ENCODE data around the gene AP3D1.

AP3D1 gene

GRCh38 chr19:2072757-2073551 lies 78.4 kb downstream of the AP3D1 start:
- peaks cover 18% of the 10 kb centered on the region for H3K4me1 Mint-ChIP-seq (ENCODE audit: low read depth)
- peak overlapping the region; percentile 78 for H3K27ac Mint-ChIP-seq
- peaks cover 84% of the 10 kb centered on the region for H3K36me3 Mint-ChIP-seq (ENCODE audit: low read depth)
- DNase-seq, result no peak
- H3K27me3 Mint-ChIP-seq, result no peaks in the 10 kb centered on the region
- no peak overlapping the region for H3K4me3 Mint-ChIP-seq
- H3K9me3 Mint-ChIP-seq, result no peaks in the 10 kb centered on the region

GRCh38 chr19:2070986-2071673 lies 80.2 kb downstream of the AP3D1 start:
- H3K36me3 Mint-ChIP-seq (ENCODE audit: low read depth), result peaks cover 66% of the 10 kb centered on the region
- H3K9me3 Mint-ChIP-seq, result no peaks in the 10 kb centered on the region
- H3K27me3 Mint-ChIP-seq, result no peaks in the 10 kb centered on the region
- peak overlapping the region; percentile 84 for H3K27ac Mint-ChIP-seq
- no peak for DNase-seq
- peaks cover 18% of the 10 kb centered on the region for H3K4me1 Mint-ChIP-seq (ENCODE audit: low read depth)
- no peak overlapping the region for H3K4me3 Mint-ChIP-seq

DNA sequence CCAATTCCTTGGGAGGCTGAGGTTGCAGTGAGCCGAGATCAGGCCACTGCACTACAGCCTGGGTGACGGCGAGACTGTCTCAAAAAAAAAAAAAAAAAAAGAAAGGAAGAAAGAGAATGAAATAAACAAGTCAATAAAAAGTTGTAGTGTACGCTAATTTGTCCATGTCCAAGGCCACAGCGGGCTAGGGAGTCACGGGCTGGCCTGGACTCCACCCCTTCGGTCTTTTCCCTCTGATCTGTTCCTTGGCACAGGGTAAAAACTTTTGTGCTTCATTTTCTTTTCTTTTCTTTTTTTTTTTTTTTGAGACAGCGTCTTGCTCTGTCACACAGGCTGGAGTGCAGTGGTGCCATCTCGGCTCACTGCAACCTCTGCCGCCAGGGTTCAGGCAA lies 80.9 kb downstream of the AP3D1 start:
- no peak for DNase-seq
- no peak overlapping the region for H3K4me3 Mint-ChIP-seq

DNA sequence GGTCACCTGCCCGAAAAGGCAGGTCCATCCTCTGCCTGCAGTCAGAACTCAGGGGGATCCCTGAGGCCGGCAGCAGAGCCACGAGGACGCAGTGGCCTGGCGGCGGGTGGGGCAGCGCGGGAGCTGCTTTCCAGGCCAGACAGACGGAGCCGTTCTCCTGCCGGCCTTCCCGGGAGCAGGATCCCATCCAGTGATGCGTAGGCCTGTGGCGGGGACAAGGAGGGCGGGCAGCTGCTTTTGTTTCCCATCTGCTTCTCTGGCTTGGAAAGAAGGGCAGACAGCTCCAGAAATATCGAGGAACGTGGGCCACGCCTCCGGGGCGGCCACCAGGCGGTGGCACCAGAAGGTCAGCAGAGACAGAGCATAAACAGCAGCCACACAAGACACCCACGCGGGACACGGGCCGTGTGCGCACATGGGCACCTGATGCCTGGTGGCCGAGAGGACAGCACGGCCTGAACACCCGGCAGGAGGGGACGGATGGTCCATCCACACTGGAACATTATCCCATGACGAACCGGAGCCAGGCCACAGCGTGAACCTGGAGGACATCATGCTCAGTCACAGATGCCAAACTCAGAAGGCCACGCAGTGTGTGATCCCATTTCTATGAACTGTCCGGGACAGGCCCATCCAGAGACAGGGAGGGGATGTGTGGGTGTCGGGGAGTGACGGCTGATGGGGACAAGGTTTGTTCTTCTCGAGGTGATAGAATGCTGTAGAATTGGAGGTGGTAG lies 86.4 kb downstream of the AP3D1 start:
- peak overlapping the region; percentile 60 for H3K27ac Mint-ChIP-seq
- peaks cover 26% of the 10 kb centered on the region for H3K4me1 Mint-ChIP-seq (ENCODE audit: low read depth)
- peaks cover 13% of the 10 kb centered on the region for H3K36me3 Mint-ChIP-seq (ENCODE audit: low read depth)

More for the DNA sequence above, 80.9 kb downstream of the AP3D1 start:
- Mint-ChIP-seq H3K4me1 (ENCODE audit: low read depth) (peaks cover 18% of the 10 kb centered on the region), H3K9me3 (no peaks in the 10 kb centered on the region), H3K27me3 (no peaks in the 10 kb centered on the region), H3K27ac (peak overlapping the region; percentile 26), H3K36me3 (ENCODE audit: low read depth) (peaks cover 60% of the 10 kb centered on the region)

DNA sequence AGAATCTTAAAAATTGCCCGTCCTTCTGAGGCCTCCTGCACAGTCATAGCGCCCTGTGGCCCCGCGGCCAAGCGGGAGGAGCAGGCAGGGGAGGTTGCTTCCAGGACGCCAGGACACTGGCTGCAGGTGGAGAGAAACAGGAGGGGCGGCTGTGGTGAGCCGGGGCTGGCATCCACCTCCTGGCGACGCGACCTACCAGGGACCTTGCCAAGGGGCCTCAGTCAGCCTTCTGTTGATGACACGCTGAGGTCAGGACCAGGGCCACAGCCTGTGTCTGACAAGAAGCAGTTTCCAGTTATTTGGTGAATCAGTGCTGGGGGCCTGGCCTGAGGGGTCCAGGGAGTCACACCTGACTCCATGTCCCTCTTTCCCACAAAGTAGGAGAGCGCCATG lies 87.0 kb downstream of the AP3D1 start:
- H3K36me3 Mint-ChIP-seq (ENCODE audit: low read depth), result peaks cover 7% of the 10 kb centered on the region
- peaks cover 25% of the 10 kb centered on the region for H3K4me1 Mint-ChIP-seq (ENCODE audit: low read depth)
- H3K9me3 Mint-ChIP-seq, result no peaks in the 10 kb centered on the region
- no peak for DNase-seq
- peak overlapping the region; percentile 55 for H3K27ac Mint-ChIP-seq
- no peak overlapping the region for H3K4me3 Mint-ChIP-seq
- no peaks in the 10 kb centered on the region for H3K27me3 Mint-ChIP-seq

More for the DNA sequence above, 86.4 kb downstream of the AP3D1 start:
- DNase-seq, result no peak
- H3K4me3 Mint-ChIP-seq, result no peak overlapping the region
- no peaks in the 10 kb centered on the region for H3K27me3 Mint-ChIP-seq
- no peaks in the 10 kb centered on the region for H3K9me3 Mint-ChIP-seq

GRCh38 chr19:2063824-2064223 lies 87.5 kb downstream of the AP3D1 start:
- H3K4me3 Mint-ChIP-seq, result no peak overlapping the region
- no peak for DNase-seq
- peaks cover 29% of the 10 kb centered on the region for H3K4me1 Mint-ChIP-seq (ENCODE audit: low read depth)
- H3K27ac Mint-ChIP-seq, result peak overlapping the region; percentile 57
- peaks cover 5% of the 10 kb centered on the region for H3K36me3 Mint-ChIP-seq (ENCODE audit: low read depth)
- no peaks in the 10 kb centered on the region for H3K9me3 Mint-ChIP-seq
- H3K27me3 Mint-ChIP-seq, result no peaks in the 10 kb centered on the region

DNA sequence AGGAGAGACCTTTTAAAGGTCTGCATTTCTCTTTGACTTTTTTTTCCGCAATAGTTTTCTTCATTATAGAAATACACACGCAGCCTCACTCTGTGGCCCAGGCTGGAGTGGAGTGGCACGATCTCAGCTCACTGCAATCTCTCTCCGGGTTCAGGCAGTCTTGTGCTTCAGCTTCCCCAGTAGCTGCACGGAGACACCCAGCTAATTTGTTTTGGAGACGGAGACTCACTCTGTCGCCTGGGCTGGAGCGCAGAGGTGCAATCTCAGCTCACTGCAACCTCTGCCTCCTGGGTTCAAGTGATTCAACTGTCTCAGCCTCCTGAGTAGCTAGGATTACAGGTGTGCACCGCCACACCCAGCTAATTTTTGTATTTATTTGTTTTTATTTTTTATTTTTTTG lies 88.6 kb downstream of the AP3D1 start:
- H3K27ac Mint-ChIP-seq, result peak overlapping the region; percentile 96
- peaks cover 5% of the 10 kb centered on the region for H3K36me3 Mint-ChIP-seq (ENCODE audit: low read depth)
- no peak for DNase-seq
- peaks cover 35% of the 10 kb centered on the region for H3K4me1 Mint-ChIP-seq (ENCODE audit: low read depth)
- H3K27me3 Mint-ChIP-seq, result no peaks in the 10 kb centered on the region
- peak overlapping the region; percentile 88 for H3K4me3 Mint-ChIP-seq
- H3K9me3 Mint-ChIP-seq, result no peaks in the 10 kb centered on the region

DNA sequence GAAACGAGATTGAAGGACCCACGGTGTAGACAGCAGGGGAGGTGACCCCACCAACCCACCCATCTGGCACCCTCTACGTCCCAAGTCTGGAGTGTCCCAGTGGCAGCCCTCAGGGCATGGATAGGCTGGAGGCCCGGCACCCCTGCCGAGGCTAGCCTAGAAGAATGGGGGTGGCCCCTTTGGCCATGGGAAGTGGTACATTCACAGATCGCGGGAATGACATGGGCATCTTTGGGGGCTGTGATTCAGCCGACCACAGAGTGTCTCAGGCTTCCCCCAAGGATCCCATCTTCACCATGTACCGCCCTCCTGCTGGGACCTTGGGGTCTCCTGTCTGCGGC lies 89.0 kb downstream of the AP3D1 start:
- Mint-ChIP-seq H3K4me3 (peak overlapping the region; percentile 88), H3K36me3 (ENCODE audit: low read depth) (peaks cover 5% of the 10 kb centered on the region), H3K9me3 (no peaks in the 10 kb centered on the region), H3K27ac (peak overlapping the region; percentile 96), H3K27me3 (no peaks in the 10 kb centered on the region), H3K4me1 (ENCODE audit: low read depth) (peaks cover 38% of the 10 kb centered on the region)
- DNase-seq, result no peak

DNA sequence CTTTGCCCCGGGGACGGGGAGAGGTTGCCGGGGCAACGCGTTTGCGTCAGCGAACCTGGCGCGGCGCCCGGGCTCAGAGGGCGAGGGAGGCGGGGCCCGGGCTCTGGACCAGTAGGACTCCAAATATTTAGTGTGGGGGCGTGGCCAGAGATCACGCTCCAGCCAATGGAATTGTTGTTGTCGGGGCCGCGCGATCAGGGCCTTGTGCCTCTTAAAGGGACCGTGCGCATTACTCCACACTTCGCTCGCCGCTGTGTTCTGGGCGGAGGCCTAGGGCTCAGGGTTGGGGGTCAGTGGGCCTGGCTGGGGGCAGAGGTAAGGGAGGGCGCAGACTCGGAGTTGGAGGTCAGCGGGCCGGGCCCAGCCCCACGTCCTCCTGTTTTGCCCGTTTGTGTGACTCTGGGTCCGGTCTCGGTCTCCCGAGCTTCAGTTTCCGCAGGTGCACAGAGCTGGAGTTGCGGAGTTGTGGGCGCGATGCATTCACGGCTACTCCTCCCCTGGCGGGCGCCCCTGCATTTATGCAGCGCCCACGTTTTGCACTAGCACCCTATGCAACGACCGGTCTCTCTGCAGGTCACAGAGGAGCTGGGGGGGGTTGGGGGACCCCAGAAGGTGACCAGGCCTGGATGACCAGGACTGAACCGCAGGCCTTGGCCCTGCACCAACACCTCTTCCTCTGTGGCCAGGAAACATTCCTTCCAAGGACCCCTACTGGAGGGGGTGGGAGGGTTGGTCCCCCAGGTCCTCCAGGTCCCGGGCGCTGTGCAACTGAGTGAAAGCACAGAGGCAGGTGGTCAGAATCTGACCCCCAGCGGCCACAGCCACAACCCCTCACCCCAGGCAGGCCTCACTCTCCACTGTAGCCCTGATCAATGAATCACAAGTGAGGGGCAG lies 89.6 kb downstream of the AP3D1 start:
- peaks cover 5% of the 10 kb centered on the region for H3K36me3 Mint-ChIP-seq (ENCODE audit: low read depth)
- peak overlapping the region; percentile 96 for H3K27ac Mint-ChIP-seq
- H3K4me1 Mint-ChIP-seq (ENCODE audit: low read depth), result peaks cover 43% of the 10 kb centered on the region
- H3K9me3 Mint-ChIP-seq, result no peaks in the 10 kb centered on the region
- H3K4me3 Mint-ChIP-seq, result peak overlapping the region; percentile 88
- H3K27me3 Mint-ChIP-seq, result no peaks in the 10 kb centered on the region
- peak; percentile 100 for DNase-seq

DNA sequence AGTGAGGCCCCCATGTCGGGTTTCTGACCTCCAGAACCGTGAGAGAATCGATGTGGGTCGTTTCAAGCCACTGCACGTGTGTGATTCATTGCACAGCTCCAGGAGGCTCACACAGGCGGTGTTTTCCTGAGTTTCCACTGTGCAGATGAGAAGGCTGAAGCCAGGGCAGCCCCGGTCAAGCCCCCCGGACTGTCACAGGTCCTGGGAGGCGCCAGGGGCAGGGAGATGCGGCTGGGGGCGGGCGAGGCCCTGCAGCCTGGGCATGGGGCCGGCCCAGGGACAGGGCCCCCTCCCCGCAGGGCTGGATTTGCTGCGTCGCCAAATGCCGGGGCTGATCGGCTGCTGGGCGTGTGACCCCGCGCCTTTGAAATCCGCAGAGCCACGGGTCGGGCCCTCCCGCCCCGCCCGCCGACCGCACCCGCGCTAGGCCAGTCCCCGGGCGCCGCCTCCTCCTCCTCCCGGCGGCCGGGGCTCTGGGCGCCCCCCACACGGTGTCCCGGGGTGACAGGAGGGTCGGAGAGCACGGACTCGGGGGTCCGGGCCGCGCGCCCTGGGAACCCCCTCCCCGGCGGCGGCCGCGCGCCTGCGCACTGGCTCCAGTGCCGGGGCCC lies 90.4 kb downstream of the AP3D1 start:
- peak overlapping the region; percentile 98 for H3K27ac Mint-ChIP-seq
- peaks cover 47% of the 10 kb centered on the region for H3K4me1 Mint-ChIP-seq (ENCODE audit: low read depth)
- peaks cover 5% of the 10 kb centered on the region for H3K36me3 Mint-ChIP-seq (ENCODE audit: low read depth)
- H3K9me3 Mint-ChIP-seq, result no peaks in the 10 kb centered on the region
- DNase-seq, result no peak
- H3K4me3 Mint-ChIP-seq, result peak overlapping the region; percentile 88
- no peaks in the 10 kb centered on the region for H3K27me3 Mint-ChIP-seq

GRCh38 chr19:2059422-2060201 lies 91.8 kb downstream of the AP3D1 start:
- Mint-ChIP-seq H3K27me3 (no peaks in the 10 kb centered on the region), H3K36me3 (ENCODE audit: low read depth) (peaks cover 5% of the 10 kb centered on the region), H3K9me3 (no peaks in the 10 kb centered on the region), H3K4me3 (peak overlapping the region; percentile 88), H3K27ac (peak overlapping the region; percentile 98), H3K4me1 (ENCODE audit: low read depth) (peaks cover 55% of the 10 kb centered on the region)
- DNase-seq, result no peak

DNA sequence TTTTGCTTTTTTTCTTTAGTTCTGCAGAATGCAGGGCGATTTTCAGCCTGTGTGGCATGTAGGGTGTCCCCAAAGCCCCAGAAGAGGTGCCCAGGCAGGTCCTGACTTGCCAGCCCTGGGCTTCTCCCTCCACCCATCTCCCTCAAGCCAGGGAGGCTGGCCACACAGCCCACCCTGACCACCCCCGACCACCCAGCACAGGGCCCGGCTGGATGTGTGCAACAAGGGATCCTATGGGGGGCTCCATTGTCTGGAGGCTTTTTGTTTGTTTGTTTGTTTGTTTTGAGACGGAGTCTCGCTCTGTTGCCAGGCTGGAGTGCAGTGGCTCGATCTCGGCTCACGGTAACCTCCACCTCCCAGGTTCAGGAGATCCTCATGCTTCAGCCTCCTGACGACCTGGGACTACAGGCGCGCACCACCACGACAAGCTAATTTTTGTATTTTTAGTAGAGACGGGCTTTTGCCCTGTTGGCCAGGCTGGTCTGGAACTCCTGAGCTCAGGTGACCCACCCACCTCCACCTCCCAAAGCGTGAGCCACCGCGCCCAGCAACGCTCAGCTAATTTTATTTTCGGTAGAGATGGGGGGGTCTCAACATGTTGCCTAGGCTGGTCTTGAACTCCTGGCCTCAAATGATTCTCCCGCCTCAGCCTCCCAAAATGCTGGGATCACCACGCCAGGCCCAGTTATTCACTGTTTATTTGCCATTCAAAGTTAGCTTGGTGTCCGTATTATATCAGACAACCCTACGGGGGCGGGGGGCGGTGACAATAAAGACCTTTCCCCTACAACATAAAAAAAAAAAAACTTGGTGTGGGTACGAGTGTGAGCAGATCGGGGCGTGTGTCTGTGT lies 92.6 kb downstream of the AP3D1 start:
- peaks cover 54% of the 10 kb centered on the region for H3K4me1 Mint-ChIP-seq (ENCODE audit: low read depth)
- H3K9me3 Mint-ChIP-seq, result no peaks in the 10 kb centered on the region
- DNase-seq, result no peak
- peak overlapping the region; percentile 70 for H3K27ac Mint-ChIP-seq
- no peaks in the 10 kb centered on the region for H3K27me3 Mint-ChIP-seq
- H3K36me3 Mint-ChIP-seq (ENCODE audit: low read depth), result peaks cover 5% of the 10 kb centered on the region
- no peak overlapping the region for H3K4me3 Mint-ChIP-seq
